ENCODE measurements around the gene HYKK. TPM values are rescaled to one million over a fixed set of nuclear protein-coding genes. Genes with fewer than 3 reads are reported as not detected.
A peak's percentile ranks its signal among the peaks of the same experiment; 100 is the strongest.

The HYKK gene
- total and polyA plus RNA-seq, 2 of the 13 experiments (the other 11 are each of a cell fraction or from before 2014, with no cell fraction given): 3.5 to 5.4 TPM

DNA sequence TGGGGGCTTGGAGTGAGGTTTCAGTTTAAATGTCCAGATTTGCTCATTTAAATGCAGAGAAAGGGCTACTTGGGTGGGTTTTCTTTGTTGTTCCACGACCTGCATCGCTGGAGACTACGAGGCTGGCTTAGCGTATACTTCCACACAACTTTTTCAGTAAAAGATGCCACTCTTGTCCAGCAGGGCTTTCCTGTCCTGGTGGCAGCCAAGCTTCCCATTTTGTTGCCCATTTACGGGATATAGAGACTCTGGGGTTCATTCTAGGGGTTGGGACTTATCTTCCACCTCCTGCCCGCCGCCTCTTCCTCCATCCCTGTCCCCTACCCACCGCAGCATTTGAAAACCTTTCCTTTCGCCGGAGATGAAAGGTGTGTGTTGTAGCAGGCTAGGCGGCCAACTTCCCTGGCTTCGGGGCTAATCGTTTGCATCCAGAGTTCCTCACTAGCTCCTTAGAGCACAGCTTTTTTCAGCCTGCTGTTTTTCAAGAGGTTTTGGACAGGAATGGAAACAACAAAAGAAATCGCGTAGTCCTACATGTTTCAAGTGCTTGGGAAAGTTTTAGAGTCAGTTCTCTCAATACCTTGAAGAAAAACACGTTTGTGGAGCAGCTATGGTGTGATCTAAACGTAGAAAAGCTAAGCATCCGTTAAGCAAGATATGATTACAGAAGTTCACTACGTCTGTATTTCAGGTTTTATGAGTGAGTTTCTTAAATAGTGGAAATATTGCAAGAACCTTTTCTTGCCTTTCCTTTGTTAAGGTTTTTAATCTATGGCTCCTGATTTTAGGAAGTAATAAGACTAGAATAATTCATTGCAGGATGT, 58.8 kb downstream of the HYKK start (continued):
- TF ChIP-seq, protein P1, sequence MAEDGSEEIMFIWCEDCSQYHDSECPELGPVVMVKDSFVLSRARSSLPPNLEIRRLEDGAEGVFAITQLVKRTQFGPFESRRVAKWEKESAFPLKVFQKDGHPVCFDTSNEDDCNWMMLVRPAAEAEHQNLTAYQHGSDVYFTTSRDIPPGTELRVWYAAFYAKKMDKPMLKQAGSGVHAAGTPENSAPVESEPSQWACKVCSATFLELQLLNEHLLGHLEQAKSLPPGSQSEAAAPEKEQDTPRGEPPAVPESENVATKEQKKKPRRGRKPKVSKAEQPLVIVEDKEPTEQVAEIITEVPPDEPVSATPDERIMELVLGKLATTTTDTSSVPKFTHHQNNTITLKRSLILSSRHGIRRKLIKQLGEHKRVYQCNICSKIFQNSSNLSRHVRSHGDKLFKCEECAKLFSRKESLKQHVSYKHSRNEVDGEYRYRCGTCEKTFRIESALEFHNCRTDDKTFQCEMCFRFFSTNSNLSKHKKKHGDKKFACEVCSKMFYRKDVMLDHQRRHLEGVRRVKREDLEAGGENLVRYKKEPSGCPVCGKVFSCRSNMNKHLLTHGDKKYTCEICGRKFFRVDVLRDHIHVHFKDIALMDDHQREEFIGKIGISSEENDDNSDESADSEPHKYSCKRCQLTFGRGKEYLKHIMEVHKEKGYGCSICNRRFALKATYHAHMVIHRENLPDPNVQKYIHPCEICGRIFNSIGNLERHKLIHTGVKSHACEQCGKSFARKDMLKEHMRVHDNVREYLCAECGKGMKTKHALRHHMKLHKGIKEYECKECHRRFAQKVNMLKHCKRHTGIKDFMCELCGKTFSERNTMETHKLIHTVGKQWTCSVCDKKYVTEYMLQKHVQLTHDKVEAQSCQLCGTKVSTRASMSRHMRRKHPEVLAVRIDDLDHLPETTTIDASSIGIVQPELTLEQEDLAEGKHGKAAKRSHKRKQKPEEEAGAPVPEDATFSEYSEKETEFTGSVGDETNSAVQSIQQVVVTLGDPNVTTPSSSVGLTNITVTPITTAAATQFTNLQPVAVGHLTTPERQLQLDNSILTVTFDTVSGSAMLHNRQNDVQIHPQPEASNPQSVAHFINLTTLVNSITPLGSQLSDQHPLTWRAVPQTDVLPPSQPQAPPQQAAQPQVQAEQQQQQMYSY (CRISPR knock-in tag; IDR thresholded peaks at IDR 0.05): no peak
- TF ChIP-seq, protein P2, sequence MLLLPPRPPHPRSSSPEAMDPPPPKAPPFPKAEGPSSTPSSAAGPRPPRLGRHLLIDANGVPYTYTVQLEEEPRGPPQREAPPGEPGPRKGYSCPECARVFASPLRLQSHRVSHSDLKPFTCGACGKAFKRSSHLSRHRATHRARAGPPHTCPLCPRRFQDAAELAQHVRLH (CRISPR knock-in tag; IDR thresholded peaks at IDR 0.05; ENCODE audit: borderline replicate concordance, low read depth): no peak
- TF ChIP-seq, protein P3, sequence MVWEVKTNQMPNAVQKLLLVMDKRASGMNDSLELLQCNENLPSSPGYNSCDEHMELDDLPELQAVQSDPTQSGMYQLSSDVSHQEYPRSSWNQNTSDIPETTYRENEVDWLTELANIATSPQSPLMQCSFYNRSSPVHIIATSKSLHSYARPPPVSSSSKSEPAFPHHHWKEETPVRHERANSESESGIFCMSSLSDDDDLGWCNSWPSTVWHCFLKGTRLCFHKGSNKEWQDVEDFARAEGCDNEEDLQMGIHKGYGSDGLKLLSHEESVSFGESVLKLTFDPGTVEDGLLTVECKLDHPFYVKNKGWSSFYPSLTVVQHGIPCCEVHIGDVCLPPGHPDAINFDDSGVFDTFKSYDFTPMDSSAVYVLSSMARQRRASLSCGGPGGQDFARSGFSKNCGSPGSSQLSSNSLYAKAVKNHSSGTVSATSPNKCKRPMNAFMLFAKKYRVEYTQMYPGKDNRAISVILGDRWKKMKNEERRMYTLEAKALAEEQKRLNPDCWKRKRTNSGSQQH (CRISPR knock-in tag; IDR thresholded peaks at IDR 0.05; ENCODE audit: low read depth): no peak
- TF ChIP-seq ZSCAN29 (CRISPR knock-in tag; conservative IDR thresholded peaks at IDR 0.05) (no peak), PHF20 (CRISPR knock-in tag; IDR thresholded peaks at IDR 0.05) (0 out of 2 replicates have a peak, but pooled peaks have one; percentile 2), ZFP41 (CRISPR knock-in tag; IDR thresholded peaks at IDR 0.05; ENCODE audit: borderline replicate concordance) (0 out of 2 replicates have a peak, but pooled peaks have one; percentile 40), NR2C2 (CRISPR knock-in tag; IDR thresholded peaks at IDR 0.05; ENCODE audit: borderline replicate concordance) (no peak), GABPB1 (CRISPR knock-in tag; IDR thresholded peaks at IDR 0.05) (no peak), ZSCAN31 (CRISPR knock-in tag; IDR thresholded peaks at IDR 0.05; ENCODE audit: low read depth) (no peak), ZNF501 (CRISPR knock-in tag; IDR thresholded peaks at IDR 0.05) (0 out of 2 replicates have a peak, but pooled peaks have one; percentile 20), RBM39 (IDR thresholded peaks at IDR 0.05; ENCODE audit: low read depth, low read length, poor library complexity, severe bottlenecking) (no peak), JUNB (CRISPR knock-in tag; IDR thresholded peaks at IDR 0.05; ENCODE audit: borderline replicate concordance) (no peak), ZMAT3 (CRISPR knock-in tag; conservative IDR thresholded peaks at IDR 0.05) (no peak)
- TF ChIP-seq, protein P4, sequence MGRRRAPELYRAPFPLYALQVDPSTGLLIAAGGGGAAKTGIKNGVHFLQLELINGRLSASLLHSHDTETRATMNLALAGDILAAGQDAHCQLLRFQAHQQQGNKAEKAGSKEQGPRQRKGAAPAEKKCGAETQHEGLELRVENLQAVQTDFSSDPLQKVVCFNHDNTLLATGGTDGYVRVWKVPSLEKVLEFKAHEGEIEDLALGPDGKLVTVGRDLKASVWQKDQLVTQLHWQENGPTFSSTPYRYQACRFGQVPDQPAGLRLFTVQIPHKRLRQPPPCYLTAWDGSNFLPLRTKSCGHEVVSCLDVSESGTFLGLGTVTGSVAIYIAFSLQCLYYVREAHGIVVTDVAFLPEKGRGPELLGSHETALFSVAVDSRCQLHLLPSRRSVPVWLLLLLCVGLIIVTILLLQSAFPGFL (CRISPR knock-in tag; IDR thresholded peaks at IDR 0.05): no peak
- TF ChIP-seq, protein P5, sequence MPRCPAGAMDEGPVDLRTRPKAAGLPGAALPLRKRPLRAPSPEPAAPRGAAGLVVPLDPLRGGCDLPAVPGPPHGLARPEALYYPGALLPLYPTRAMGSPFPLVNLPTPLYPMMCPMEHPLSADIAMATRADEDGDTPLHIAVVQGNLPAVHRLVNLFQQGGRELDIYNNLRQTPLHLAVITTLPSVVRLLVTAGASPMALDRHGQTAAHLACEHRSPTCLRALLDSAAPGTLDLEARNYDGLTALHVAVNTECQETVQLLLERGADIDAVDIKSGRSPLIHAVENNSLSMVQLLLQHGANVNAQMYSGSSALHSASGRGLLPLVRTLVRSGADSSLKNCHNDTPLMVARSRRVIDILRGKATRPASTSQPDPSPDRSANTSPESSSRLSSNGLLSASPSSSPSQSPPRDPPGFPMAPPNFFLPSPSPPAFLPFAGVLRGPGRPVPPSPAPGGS (CRISPR knock-in tag; IDR thresholded peaks at IDR 0.05): no peak
- TF ChIP-seq, protein P6, sequence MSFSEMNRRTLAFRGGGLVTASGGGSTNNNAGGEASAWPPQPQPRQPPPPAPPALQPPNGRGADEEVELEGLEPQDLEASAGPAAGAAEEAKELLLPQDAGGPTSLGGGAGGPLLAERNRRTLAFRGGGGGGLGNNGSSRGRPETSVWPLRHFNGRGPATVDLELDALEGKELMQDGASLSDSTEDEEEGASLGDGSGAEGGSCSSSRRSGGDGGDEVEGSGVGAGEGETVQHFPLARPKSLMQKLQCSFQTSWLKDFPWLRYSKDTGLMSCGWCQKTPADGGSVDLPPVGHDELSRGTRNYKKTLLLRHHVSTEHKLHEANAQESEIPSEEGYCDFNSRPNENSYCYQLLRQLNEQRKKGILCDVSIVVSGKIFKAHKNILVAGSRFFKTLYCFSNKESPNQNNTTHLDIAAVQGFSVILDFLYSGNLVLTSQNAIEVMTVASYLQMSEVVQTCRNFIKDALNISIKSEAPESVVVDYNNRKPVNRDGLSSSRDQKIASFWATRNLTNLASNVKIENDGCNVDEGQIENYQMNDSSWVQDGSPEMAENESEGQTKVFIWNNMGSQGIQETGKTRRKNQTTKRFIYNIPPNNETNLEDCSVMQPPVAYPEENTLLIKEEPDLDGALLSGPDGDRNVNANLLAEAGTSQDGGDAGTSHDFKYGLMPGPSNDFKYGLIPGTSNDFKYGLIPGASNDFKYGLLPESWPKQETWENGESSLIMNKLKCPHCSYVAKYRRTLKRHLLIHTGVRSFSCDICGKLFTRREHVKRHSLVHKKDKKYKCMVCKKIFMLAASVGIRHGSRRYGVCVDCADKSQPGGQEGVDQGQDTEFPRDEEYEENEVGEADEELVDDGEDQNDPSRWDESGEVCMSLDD (CRISPR knock-in tag; IDR thresholded peaks at IDR 0.05; ENCODE audit: borderline replicate concordance): no peak

Measured in HepG2 (cell line).